ENCODE data around the gene DDN.

Gene DDN

DNA sequence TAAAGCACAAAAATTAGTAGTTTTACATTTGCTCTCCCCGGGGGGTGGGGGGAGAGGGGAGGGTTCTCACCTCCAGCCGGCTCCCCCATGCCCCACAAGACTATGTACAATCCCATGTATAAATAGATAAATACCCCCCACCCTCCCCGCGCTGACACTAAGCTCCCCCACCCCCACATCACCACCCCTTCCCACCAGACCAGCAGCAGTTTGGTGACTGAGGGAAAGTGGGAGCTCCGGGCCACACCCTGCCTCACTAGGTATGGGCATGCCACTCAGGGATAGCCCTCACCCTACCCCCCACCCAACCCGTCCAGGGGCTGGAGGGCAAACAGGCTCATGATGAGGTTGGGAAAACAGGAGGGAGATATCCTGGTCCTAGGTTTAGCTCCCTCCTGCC lies 21.3 kb upstream of the DDN start:
- no peak overlapping the region for H3K4me3 ChIP-seq (replicated peaks; ENCODE audit: low read depth, low read length)
- no peak for DNase-seq (ENCODE audit: extremely low read depth, low read depth)
- TF ChIP-seq, protein P1, sequence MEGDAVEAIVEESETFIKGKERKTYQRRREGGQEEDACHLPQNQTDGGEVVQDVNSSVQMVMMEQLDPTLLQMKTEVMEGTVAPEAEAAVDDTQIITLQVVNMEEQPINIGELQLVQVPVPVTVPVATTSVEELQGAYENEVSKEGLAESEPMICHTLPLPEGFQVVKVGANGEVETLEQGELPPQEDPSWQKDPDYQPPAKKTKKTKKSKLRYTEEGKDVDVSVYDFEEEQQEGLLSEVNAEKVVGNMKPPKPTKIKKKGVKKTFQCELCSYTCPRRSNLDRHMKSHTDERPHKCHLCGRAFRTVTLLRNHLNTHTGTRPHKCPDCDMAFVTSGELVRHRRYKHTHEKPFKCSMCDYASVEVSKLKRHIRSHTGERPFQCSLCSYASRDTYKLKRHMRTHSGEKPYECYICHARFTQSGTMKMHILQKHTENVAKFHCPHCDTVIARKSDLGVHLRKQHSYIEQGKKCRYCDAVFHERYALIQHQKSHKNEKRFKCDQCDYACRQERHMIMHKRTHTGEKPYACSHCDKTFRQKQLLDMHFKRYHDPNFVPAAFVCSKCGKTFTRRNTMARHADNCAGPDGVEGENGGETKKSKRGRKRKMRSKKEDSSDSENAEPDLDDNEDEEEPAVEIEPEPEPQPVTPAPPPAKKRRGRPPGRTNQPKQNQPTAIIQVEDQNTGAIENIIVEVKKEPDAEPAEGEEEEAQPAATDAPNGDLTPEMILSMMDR (IDR thresholded peaks at IDR 0.05; ENCODE audit: low read depth, low read length, missing control alignments) = no peak

- DNase-seq (ENCODE audit: extremely low read depth, low read depth) = no peak
- TF ChIP-seq, protein P1 (IDR thresholded peaks at IDR 0.05; ENCODE audit: low read depth, low read length, missing control alignments) = peak; percentile 28
- H3K4me3 ChIP-seq (replicated peaks; ENCODE audit: low read depth, low read length) = no peak overlapping the region
Measured at GRCh38 chr12:49019443-49020324, 20.5 kb upstream of the DDN start.

GRCh38 chr12:49019120-49019430 lies 19.9 kb upstream of the DDN start:
- DNase-seq (ENCODE audit: extremely low read depth, low read depth) = no peak

DNA sequence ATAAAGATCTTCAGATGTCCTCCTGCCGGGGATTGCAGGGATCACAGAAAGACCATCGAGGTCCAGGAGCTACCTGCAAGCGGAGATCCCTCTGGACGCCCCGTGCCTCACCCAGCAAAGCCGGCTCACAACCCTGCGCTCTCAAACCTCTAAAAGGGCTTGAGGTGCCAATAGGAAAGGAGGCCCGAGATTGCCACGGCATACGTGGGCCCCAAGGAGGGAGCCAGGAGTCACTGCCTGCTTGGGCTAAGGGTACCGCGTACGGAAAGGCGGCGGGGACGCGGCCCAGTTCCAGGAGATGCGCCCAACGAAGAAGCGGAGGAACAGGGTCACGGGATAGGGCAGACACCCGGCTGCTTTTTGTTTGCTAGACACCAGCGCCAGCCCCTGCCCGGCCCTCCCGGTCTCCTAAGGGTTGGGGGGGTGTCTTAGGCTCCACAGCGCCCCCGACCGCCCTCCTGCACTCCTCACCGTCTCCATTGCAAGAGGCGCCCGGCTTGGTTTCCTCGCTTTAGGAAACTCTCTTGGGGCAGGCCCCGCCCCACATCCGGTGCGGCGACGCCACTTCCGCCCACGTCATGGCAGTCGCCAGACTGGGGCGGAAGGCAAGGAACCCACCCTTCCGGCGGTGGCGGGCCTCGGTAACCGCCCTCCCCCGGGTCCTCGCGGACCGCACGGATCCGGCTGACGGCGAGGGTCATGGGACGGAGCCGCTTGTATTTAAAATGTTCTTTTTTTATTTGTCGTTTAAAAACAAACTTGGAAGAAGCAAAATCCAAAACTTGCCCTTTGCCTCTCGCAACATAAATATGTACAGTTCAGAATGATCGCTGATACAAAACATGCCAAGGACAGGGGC lies 19.3 kb upstream of the DDN start, which contains the start of gene PRKAG1:
Gene PRKAG1 (minus strand): TSS at position 516 of the 859 bp plus-strand sequence. CDS start 36 bp downstream, at position 480.
- peak within 1 kb of the TSS; percentile 55 for H3K4me3 ChIP-seq (replicated peaks; ENCODE audit: low read depth, low read length)
- TF ChIP-seq, protein P1 (IDR thresholded peaks at IDR 0.05; ENCODE audit: low read depth, low read length, missing control alignments) = peak; percentile 63
- DNase-seq (ENCODE audit: extremely low read depth, low read depth) = peak; percentile 82

More at GRCh38 chr12:49019120-49019430, 19.9 kb upstream of the DDN start:
- TF ChIP-seq, protein P1 (IDR thresholded peaks at IDR 0.05; ENCODE audit: low read depth, low read length, missing control alignments) = no peak
- peak overlapping the region; percentile 55 for H3K4me3 ChIP-seq (replicated peaks; ENCODE audit: low read depth, low read length)

DNA sequence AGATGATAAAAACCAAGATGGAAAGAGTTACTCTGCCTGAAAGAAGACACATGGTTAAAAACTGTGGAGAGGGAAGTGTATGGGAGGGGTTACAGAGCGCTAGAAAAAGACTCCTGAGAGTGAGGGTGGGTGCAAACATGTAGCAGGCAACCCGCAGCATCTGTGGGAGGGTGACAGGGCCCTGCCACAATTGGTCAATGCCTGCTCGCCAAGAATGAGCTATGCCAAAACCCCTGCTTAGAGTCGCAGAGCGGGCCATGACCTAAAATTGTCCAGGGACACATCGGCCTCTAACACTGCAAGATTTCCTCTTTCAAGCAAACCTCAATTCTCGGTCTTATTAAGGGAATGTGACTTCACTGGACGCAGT lies 18.7 kb upstream of the DDN start:
- DNase-seq (ENCODE audit: extremely low read depth, low read depth) = no peak
- TF ChIP-seq, protein P1 (IDR thresholded peaks at IDR 0.05; ENCODE audit: low read depth, low read length, missing control alignments) = no peak
- peak overlapping the region; percentile 55 for H3K4me3 ChIP-seq (replicated peaks; ENCODE audit: low read depth, low read length)

GRCh38 chr12:49015196-49015595 lies 16.0 kb upstream of the DDN start:
- TF ChIP-seq, protein P1 (IDR thresholded peaks at IDR 0.05; ENCODE audit: low read depth, low read length, missing control alignments) = no peak
- no peak overlapping the region for H3K4me3 ChIP-seq (replicated peaks; ENCODE audit: low read depth, low read length)
- no peak for DNase-seq (ENCODE audit: extremely low read depth, low read depth)
